HG03139 (cell line): ENCODE measurements around the gene CCDC194.

Experiments used
- ATAC-seq: cut with Tn5 transposase; IDR thresholded peaks from one replicate; pipeline ENCODE4 v1.9.1; 2021; ENCODE audit not compliant: unreplicated experiment

CCDC194 gene, protein sequence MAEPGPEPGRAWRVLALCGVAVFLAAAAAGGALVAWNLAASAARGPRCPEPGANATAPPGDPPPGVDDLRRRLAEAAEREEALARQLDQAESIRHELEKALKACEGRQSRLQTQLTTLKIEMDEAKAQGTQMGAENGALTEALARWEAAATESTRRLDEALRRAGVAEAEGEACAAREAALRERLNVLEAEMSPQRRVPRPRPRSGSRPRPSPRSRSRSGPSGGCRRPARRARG

DNA sequence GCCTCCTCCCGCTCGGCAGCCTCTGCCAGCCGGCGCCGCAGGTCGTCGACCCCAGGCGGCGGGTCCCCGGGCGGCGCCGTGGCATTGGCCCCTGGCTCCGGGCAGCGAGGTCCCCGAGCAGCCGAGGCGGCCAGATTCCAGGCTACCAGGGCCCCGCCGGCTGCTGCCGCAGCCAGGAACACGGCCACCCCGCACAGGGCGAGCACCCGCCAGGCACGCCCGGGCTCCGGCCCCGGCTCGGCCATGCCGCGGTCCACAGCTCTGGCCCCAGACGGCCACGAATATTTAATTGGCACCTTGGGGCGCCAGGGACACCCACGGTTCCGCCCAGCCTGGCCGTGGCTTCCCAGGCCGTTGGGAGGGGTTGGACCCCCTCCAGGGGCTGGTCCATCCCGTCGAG, at the start of gene CCDC194:
CCDC194 (minus strand) TSS at position 283 of the 400 bp plus-strand sequence; CDS start at position 245, 38 bp downstream.
- no peak for ATAC-seq

DNA sequence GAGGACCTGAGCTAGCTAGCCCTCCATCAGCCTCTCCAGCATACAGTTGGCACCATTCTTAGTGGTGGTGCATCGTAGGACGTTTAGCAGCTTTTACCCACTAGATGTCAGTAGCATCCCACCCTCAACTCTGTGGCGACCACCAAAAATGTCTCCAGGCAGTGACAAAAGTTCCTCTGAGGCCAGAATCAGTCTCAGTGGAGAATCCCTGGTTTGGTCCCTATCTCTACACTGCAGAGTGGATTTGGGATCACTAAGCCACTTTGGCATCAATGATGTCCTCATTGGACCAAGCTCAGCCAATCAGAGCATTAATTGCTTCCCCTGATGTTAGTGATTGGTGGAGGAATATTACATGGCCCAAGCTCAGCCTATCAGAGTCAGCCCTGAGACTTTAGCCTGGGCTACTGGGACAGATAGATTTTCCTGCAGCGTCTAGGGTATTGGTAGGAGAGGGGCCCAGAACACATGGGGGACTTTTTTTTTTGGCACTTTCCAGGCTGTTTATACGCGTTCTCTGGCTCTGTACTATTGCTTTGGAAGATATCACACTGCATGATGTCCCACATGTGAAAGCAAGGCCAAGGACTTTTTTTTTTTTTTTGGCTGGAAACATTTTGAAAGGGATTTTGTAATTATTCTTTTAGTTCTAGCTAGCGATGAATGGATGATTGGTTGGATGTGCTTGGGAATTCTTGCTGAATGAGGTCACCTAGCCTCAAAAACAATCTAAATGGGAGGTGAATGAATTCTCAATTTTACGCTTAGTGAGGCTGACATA, 47.4 kb upstream of the CCDC194 start:
- no peak for ATAC-seq

DNA sequence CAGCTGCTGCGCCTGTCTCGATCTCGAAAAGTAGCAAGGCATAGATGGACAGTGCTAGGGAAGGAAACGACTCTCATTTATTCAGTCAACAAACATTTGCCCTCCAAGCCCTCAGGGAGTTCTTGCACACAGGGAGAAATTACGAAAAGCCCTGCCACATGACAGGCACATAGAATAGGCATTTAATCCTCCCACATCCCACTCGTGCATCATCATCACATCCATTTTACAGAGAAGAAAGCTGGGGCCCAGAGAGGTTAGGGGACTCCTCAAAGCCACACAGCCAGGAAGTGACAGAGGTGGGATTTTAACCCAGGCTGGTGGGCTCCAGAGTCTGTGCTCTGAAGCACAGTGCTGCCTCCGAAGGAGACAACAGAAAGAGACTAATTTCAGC, 42.9 kb upstream of the CCDC194 start:
- no peak for ATAC-seq

DNA sequence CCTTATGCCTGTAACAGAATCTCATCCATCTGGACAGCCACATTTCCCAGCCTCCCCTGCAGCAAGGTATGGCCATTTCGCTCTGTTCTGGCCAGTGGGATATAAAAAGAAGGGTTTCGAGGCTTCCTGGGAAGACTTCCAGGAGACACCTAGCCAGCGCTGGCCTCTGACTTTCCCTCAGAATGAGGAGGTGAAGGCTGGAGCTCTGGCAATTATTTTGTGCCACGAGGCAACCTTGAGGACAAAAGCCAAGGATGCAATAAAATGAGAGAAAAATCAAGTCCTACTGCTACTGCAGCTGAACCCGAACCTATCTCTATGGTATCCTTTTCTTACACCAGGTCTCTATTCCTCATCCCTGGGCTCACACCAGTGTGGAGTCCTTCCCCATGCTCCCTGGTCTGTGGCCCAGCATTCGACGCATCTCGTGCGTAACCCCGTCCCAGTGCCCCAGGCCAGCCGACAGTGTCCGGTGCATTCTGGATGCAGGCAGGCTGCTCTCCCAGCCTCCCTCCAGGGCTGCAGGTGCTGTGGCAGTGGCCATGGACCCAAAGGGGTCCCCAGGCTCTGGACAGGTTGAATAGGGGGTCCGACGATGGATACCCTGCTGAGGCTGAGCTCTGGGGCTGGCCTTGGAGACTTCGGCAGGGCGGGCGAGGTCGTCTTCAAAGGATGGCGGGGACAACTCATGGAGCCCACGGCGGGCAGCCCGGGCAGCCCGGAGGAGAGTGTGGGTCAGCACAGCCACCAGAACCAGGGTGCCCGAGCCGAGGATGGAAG, 42.3 kb upstream of the CCDC194 start:
- ATAC-seq = no peak

DNA sequence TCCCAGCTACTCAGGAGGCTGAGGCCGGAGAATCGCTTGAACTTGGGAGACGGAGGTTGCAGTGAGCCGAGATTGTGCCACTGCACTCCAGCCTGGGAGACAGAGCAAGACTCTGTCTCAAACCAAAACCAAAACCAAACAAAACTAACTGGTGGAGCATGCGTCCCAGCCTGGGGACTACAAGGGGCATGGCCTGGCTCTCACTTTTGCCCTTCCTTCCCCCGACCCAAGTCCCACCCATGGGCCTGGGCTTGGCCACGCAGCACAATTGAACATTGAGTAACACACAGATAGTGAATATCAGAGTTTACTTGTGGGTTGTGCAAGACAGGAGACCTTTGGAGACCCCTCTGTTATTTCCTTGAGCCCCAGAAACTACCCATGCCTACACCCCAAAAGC, 41.2 kb upstream of the CCDC194 start:
- no peak for ATAC-seq

DNA sequence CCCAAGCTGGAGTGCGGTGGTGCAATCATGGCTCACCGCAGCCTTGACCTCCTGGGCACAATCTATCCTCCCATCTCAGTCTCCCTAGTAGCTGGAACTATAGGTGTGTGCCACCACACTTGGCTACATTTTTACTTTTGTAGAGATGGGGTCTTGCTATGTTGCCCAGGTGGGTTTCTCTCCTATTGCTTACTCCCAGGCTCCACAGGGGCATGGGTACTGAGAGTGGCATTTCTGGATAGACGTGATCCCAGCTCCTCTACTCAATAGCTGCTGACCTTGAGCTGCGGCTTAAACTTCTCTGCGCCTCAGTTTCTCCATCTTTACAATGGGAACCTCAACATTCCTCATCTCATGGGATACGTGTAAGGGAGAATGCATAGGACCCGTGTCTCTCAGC, 37.4 kb upstream of the CCDC194 start:
- ATAC-seq = no peak

DNA sequence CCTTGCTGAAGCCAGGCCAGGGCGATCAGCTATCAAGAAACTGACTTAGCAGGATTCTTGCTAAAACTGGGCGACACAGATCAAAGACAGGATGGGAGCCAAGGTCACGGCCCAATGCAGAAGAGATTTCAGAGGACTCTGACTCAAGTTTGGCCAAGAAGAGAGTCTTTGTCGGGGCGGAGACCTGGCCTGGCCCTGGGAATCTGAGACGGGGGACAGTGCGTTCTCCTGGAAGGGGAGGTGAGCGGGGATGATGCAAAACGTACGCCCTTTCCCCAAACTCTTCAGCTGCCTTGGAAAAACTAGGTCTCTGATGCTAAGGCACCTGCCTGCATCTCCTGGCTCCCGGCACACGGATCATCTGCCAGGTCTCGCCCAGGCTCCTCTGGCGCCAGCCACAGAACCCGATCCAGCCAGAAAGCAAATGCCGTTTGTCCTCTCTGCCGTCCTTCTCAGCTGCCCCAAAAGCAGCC, 35.7 kb upstream of the CCDC194 start:
- ATAC-seq = no peak

DNA sequence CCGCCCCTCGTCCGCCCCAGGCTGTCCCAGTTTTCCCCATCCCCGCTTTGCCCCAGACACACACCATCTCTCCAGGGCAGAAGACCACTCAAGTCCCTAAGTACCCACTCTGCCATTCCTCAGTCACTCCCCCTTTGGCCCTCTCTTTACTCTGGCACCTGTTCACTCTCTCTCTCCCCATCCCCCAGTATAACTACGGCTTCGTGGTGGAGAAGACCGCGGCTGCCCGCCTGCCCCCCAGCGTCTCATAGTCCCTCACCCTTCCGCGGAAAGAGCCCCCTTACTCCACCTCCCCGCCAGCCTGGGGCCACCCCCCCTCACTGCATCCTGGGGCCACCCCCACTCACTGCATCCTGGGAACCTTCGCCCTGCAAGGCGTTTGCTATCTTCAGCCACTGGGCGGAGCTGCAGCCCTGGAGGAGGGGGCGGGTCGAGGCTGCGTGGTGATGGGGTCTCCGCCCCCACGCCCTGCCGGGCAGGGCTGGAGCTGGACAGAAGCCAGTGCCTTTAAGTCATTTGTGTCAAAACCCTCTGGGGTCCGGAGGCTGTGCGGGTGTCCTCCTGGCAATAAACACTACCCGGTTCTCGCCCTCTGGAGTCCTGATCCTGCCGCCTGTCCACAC, 30.9 kb upstream of the CCDC194 start:
- no peak for ATAC-seq

DNA sequence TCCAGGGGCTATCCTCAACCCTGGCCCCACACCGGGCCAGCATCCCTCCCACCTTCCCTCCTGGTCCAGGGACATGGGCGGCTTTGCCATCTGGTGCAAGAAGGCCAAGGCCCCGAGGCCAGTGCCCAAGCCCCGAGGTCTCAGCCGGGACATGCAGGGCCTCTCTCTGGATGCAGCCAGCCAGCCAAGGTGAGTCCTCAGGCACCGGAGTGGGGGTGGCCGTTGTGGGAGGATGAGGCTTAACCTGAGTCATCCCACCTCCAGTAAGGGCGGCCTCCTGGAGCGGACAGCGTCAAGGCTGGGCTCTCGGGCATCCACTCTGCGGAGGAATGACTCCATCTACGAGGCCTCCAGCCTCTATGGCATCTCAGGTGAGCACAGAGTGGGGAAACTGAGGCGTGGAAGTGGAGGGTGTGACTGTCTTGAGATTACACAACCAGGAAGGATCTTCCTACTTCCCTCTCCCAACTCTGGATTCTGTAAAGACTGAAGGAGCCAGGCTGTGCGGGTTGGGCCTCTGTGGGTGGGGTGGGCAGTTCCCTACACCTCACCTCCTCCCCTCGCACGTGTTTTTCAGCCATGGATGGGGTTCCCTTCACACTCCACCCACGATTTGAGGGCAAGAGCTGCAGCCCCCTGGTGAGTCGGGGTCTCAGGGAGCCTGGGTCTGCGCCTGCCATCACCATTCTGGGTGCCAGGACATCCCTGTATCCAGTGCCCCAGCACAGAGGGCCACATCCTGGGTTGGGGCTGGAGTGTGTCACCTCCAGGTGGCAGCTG, 29.6 kb upstream of the CCDC194 start:
- no peak for ATAC-seq

DNA sequence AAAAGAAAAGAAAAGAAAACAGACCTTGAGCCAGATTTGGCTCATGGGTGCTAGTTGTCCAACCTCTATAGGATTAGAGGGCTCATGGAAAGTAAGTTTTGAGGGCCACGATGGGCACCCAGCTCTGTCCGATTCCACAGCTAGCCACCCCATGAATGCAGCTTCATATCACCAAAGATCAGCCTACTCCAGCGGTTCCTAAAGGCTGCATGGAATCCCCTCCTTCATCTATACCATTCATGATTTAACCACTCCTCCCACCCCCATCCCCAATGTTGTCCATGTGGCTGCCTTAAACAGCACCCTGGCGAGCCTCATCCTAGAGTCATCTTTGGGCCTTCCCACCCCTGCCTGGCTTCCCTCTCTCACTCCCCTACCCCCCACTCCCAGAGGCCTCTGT, 27.9 kb upstream of the CCDC194 start:
- no peak for ATAC-seq

DNA sequence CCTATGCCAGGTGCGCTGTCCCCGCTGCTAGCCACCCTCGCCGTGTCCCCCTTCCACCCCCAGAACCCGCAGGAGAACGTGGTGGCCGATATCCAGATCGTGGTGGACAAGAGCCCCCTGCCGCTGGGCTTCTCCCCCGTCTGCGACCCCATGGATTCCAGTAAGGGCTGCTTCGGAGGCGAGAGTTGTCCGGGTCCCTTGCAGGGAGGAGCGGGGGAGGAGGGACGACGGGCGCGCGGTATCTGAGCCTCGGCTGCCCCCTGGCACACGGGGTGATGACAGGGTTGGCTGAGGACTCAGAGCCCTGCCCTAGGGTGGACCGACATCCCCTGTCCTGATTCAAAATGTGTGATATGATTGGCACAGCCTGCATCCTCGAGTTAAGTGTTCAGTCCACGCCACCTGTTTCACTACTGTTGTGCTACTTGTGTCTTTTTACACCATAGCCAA, 26.5 kb upstream of the CCDC194 start:
- peak; percentile 18 for ATAC-seq

DNA sequence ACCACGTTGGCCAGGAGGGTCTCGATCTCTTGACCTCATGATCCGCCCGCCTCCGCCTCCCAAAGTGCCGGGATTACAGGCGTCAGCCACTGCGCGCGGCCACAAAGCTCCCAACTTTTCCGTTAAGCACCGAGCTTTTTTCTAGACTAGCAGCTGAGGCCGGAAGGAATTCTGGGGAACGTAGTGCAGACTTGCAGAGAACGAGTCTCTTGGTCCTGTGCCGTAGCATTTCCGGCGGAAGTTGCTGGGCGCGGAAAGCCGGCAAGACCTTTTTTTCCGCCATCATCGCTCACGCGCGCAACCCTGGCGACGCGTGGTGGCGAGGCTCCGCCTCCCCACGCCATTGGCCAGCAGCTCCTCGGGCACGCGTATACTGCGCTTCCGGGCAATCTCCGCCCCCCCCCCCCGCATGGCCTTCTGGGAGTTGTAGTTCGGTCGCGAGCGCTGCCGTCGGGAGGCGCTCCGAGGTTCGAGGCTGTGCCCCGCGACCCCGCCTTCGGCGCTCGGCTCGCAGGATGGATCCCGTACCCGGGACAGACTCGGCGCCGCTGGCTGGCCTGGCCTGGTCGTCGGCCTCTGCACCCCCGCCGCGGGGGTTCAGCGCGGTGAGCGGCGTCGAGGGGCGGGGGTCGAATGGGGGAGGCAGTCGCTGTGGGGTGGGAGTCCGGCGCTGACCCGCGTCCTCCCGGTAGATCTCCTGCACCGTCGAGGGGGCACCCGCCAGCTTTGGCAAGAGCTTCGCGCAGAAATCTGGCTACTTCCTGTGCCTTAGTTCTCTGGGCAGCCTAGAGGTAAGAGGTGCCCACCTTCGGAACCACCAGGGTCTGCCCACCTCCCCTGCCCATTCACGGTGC, 25.9 kb upstream of the CCDC194 start, which contains the start of gene MVB12A:
MVB12A (plus strand) TSS at position 427 of the 854 bp plus-strand sequence; CDS start at position 516, 89 bp downstream.
- ATAC-seq = peak; percentile 90

DNA sequence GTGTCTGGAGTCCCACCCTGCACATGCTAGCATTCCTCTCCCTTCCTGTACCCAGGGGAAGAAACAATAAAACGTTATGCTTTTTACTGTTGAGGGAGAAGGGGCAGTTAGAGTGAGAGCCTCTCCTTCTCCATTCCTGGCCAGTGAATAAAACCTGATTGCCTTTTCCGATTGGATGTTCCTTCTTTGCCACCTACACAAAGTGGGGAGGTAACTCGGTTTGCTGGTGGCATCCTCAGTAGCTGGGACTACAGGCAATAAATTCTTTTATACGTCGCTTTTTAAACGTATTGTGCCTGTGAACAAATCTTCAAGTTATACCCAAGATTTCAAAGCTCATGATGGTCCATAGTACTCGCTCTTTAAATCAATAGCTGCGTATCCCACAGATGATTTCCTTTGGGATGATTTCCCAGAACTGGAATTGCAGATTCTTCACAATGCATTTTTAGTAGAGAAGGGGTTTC, 25.2 kb upstream of the CCDC194 start:
- ATAC-seq = no peak

DNA sequence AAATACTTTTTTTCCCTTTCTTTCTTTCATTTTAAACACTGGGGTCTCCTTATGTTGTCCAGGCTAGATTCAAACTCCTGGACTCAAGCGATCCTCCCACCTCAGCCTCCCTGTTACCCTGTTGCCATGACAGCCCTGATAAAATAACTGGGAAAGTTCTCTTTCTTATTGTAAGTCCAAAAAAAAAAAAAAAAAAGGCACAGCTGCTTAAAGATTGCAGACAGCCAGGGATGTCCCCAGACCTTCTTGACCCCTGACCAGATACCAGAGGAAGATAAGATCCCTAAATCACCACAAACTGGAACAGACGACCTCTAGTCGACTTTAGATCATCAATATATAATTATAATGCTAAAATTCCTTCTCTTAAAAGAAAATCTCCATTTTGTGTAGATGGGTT, 24.7 kb upstream of the CCDC194 start:
- ATAC-seq = no peak

DNA sequence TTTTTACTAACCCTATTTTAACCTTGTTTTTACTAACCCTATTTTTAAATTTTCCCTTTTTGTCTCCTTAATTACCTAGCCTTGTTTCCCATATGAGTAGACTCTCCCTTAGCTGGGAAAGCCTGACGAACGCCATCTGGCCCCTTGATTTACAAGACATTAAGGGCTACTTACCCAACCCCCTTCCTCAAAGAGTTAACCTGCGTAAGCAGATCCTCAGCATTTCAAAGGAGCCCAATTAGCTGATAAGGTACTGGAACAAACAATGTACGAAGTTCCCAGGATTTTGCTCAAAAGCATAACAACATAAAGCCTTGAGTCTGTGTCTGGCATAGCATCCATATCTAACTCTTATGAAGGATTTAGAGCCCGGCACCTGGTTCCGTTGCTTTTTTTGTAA, 21.1 kb upstream of the CCDC194 start:
- no peak for ATAC-seq

DNA sequence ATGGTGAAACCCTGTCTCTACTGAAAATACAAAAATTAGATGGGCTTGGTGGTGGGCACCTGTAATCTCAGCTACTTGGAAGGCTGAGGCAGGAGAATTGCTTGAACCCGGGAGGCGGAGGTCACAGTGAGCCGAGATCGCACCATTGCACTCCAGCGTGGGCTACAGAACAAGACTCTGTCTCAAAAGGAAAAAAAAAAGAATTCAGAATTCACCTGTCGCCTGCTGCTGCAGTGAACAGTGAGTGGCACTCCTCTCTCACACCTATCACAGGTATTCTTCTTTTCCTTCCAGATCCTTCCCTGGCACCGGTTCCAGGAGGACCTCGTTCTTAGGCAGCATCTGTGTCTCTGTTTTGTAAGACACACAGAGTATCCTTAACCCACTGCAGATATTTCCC, 20.1 kb upstream of the CCDC194 start:
- ATAC-seq = no peak

DNA sequence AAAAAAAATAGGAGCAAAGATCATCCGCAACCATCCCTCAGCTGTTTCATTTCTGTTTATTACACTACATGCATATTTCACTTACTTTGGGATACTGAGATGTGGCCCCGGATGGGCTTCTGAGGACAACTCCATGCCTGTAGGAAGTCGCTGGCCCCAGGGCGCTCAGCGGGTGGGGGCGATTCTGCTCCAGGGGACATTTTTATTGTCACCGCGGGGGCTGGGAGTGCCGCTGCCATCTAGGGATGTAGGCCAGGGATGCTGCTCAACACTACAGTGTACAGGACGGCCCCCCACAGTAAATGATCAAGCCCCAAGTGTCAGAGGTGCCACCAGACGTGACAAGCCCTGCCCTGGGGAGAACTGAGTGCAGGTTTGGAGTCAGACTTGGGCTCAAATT, 17.8 kb upstream of the CCDC194 start:
- ATAC-seq = no peak

DNA sequence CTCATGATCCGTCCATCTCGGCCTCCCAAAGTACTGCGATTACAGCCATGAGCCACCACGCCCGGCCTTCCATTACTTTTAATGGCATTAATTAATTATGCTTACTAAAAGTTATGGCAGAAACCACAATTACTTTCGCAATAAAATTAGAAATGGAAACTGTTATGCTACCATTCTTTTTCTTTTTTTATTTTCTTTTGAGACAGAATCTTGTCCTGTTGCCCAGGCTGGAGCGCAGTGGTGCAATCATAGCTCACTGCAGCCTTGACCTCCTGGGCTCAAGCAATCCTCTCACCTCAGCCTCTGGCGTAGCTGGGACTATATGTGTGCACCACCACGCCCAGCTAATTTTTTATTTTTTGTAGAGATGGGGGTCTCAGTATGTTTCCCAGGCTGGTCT, 16.0 kb upstream of the CCDC194 start:
- no peak for ATAC-seq

DNA sequence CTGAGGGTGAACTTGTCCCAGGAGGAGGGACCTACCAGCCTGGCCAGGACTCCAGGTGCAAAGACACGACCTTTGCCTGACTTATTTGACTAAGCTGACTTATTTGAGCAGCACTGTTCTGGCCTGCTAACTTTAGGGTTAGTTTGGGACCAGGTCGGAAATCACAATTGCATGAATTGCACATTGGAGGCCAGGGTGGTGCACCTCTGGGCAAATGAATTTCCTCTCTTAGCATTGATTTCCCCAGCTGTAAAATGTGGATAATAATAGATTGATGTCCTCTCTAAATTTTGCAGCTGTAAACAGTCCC, 12.8 kb upstream of the CCDC194 start:
- ATAC-seq = no peak
